T-helper 1 cell treated with Interleukin-12 subunit alpha and Interleukin-12 subunit beta and Interleukin-4 antibody, amounts not matched to agents 30 ng/mL and 1 ng/mL, for 36 hours (primary cell): ENCODE results near the gene SRSF8. TPM values are rescaled to one million over a fixed set of nuclear protein-coding genes. Genes with fewer than 3 reads are reported as not detected.

ENCODE experiments used
- total RNA-seq: library from RNA; stranded (reverse); gene quantifications from 2 replicates; pipeline ENCODE4 v1.2.3, GENCODE V29; 2022

Gene SRSF8
- total RNA-seq, 1 donor from 2014 or later, result 41.6 TPM

Other genes starting within 250 kb of the SRSF8 start
- 71.1 and 75.9 TPM in 2 replicates for gene CWC15, start 93.4 kb upstream of the SRSF8 start, total RNA-seq
- gene KDM4D, start 93.2 kb upstream of the SRSF8 start, total RNA-seq, result 0.44 TPM in 2 replicates
- gene KDM4E, start 41.7 kb upstream of the SRSF8 start, total RNA-seq, result not detected in 2 replicates
- gene KDM4F, start 17.5 kb upstream of the SRSF8 start, total RNA-seq, result not detected in 2 replicates
- 21.9 and 22.4 TPM in 2 replicates for gene ENDOD1, start 22.9 kb downstream of the SRSF8 start, total RNA-seq
- 43.5 and 47.3 TPM in 2 replicates for gene SESN3, start 164.3 kb downstream of the SRSF8 start, total RNA-seq